Gastroesophageal sphincter (tissue), 4 donors: Measurements from ENCODE around the gene TTC13. TPM values are rescaled to one million over a fixed set of nuclear protein-coding genes. Genes with fewer than 3 reads are reported as not detected.
A peak's percentile ranks its signal among the peaks of the same experiment; 100 is the strongest.

Experiments used
- ATAC-seq: fragments of 150-250 bp; one replicate; pipeline ENCODE4 v1.9.1; 2016; ENCODE audit warnings: mild to moderate bottlenecking, moderate library complexity
- H3K27ac ChIP-seq, 4 donors: fragments of 200-600 bp; sonication (generic) in 3 of 4; 1 replicate in 3 of 4; 2 replicates in 1 of 4; pipeline ENCODE4 v1.5.1; 2016 to 2019
- H3K27me3 ChIP-seq: fragments of 200-600 bp; sonication (generic); one replicate; pipeline ENCODE4 v1.5.1; 2019
- H3K36me3 ChIP-seq, 2 donors: fragments of 200-600 bp; sonication (generic); one replicate each; pipeline ENCODE4 v1.5.1; 2019; ENCODE audit warnings: control low read depth in 1 of 2
- H3K4me1 ChIP-seq, 3 donors: fragments of 200-600 bp; sonication (generic); 1 replicate in 2 of 3; 2 replicates in 1 of 3; pipeline ENCODE4 v1.5.1; 2016 to 2019; ENCODE audit warnings: control low read depth in 2 of 3
- H3K4me3 ChIP-seq, 2 donors: fragments of 200-600 bp; sonication (generic); one replicate each; pipeline ENCODE4 v1.5.1; 2019; ENCODE audit warnings: mild to moderate bottlenecking in 1 of 2, moderate library complexity in 1 of 2
- H3K9me3 ChIP-seq, 3 donors: fragments of 200-600 bp; sonication (generic); one replicate each; pipeline ENCODE4 v1.5.1; 2017 to 2019; ENCODE audit warnings: control low read depth in 2 of 3
- CTCF ChIP-seq, 4 experiments: fragments of 200-600 bp in 2 of 4; fragments of 450-650 bp in 2 of 4; sonication (generic) in 1 of 4; IDR thresholded peaks; one replicate each; pipeline ENCODE4 v1.5.1; 2017 to 2019; ENCODE audit warnings: antibody characterized with exemption in 4 of 4, mild to moderate bottlenecking in 2 of 4, moderate library complexity in 2 of 4
- EP300 ChIP-seq: sonication (generic); formaldehyde crosslinking; IDR thresholded peaks from one replicate; pipeline ENCODE4 v1.6.1; 2017; ENCODE audit warnings: antibody characterized with exemption, mild to moderate bottlenecking
- POLR2A ChIP-seq, 2 donors: fragments of 450-650 bp; IDR thresholded peaks; one replicate each; pipeline ENCODE4 v1.6.1; 2017; ENCODE audit warnings: antibody characterized with exemption in 2 of 2, mild to moderate bottlenecking in 2 of 2, moderate library complexity in 1 of 2
- POLR2AphosphoS5 ChIP-seq: sonication (generic); formaldehyde crosslinking; IDR thresholded peaks from one replicate; pipeline ENCODE4 v1.6.1; 2017; ENCODE audit warnings: antibody characterized with exemption
- WGBS, 2 donors: methylation state at CpG; one replicate each; pipeline ENCODE4 v1.1.5; 2018; ENCODE audit warnings: low coverage in 1 of 2; 5-methylcytosine and 5-hydroxymethylcytosine counted together
- total RNA-seq, 4 donors: library from RNA; depleted of rRNA; stranded (reverse); fragments of >200 nt; gene quantifications; one replicate each; pipeline ENCODE4 v1.1.0, GENCODE V29; 2016

TTC13 gene
- total RNA-seq, 4 donors from 2014 or later = 9.6 to 24.4 (median 13.7) TPM

- Histone ChIP-seq H3K9me3 (no peaks in the 10 kb centered on the region), H3K4me1 (peaks cover 0 to 32% (median 0%) of the 10 kb centered on the region in 3 donors), H3K27me3 (no peaks in the 10 kb centered on the region), H3K4me3 (peak overlapping the region in 1 of 2 donors; percentile 91), H3K27ac (no peak overlapping the region), H3K36me3 (peaks cover 0 to 29% of the 10 kb centered on the region in 2 donors)
- TF ChIP-seq POLR2A (IDR thresholded peaks at IDR 0.05) (no peak), POLR2AphosphoS5 (no peak), EP300 (no peak), CTCF (IDR thresholded peaks at IDR 0.05) (no peak)
- 74 to 81% methylated on average over 3 to 4 of the region's 4 CpGs for WGBS, 2 donors
- ATAC-seq = no peak
These were observed 1.3 kb upstream of the TTC13 start for GRCh38 chr1:230979952-230980351.

GRCh38 chr1:230979389-230979716, 692 bp upstream of the TTC13 start:
- no peaks in the 10 kb centered on the region for H3K9me3 ChIP-seq
- H3K4me1 ChIP-seq = peaks cover 0 to 32% (median 0%) of the 10 kb centered on the region in 3 donors
- WGBS, 2 donors = 10 to 20% methylated on average over 6 to 10 of the region's 12 CpGs
- H3K27me3 ChIP-seq = no peaks in the 10 kb centered on the region
- TF ChIP-seq POLR2AphosphoS5 = no peak
- no peak for TF ChIP-seq EP300
- no peak for TF ChIP-seq POLR2A (IDR thresholded peaks at IDR 0.05)
- TF ChIP-seq CTCF (IDR thresholded peaks at IDR 0.05) = no peak
- H3K4me3 ChIP-seq = peak overlapping the region; percentile 91 to 94
- peaks cover 0 to 29% of the 10 kb centered on the region in 2 donors for H3K36me3 ChIP-seq
- H3K27ac ChIP-seq = peak overlapping the region in 3 of 4 donors; percentile 80 to 83 (median 83)
- ATAC-seq = no peak

- H3K27me3 ChIP-seq = no peaks in the 10 kb centered on the region
- peaks cover 0 to 32% (median 0%) of the 10 kb centered on the region in 3 donors for H3K4me1 ChIP-seq
- 0 to 9% methylated on average over 8 to 11 of the region's 52 CpGs for WGBS, 2 donors
- no peaks in the 10 kb centered on the region for H3K9me3 ChIP-seq
- TF ChIP-seq POLR2A (IDR thresholded peaks at IDR 0.05) (no peak), CTCF (IDR thresholded peaks at IDR 0.05) (no peak), EP300 (no peak), POLR2AphosphoS5 (no peak)
- peak overlapping the region in 3 of 4 donors; percentile 80 to 83 (median 83) for H3K27ac ChIP-seq
- peaks cover 0 to 29% of the 10 kb centered on the region in 2 donors for H3K36me3 ChIP-seq
- H3K4me3 ChIP-seq = peak overlapping the region; percentile 91 to 94
- ATAC-seq = no peak
These were observed 735 bp downstream of the TTC13 start for GRCh38 chr1:230977761-230978490.

- H3K27ac ChIP-seq = peak overlapping the region in 2 of 4 donors; percentile 80 to 83
- no peak for TF ChIP-seq POLR2A (IDR thresholded peaks at IDR 0.05)
- TF ChIP-seq POLR2AphosphoS5 = no peak
- no peak for TF ChIP-seq CTCF (IDR thresholded peaks at IDR 0.05)
- TF ChIP-seq EP300 = no peak
- peaks cover 0 to 25% of the 10 kb centered on the region in 2 donors for H3K36me3 ChIP-seq
- WGBS, 2 donors = 47 to 69% methylated on average over 6 to 14 of the region's 14 CpGs
- ATAC-seq = no peak
- peaks cover 0 to 32% (median 0%) of the 10 kb centered on the region in 3 donors for H3K4me1 ChIP-seq
- H3K4me3 ChIP-seq = peak overlapping the region; percentile 91 to 94
- H3K9me3 ChIP-seq = no peaks in the 10 kb centered on the region
- no peaks in the 10 kb centered on the region for H3K27me3 ChIP-seq
These were observed 1.6 kb downstream of the TTC13 start for GRCh38 chr1:230976825-230977747.
